HAP-1 (cell line): ENCODE data around the gene PTGS1.

ENCODE experiments used
- DNase-seq, 2 experiments: peaks; one replicate each; pipeline ENCODE4 v3.0.0-alpha.2; 2016 to 2020; ENCODE audit warnings: low spot score in 2 of 2
- H3K27me3 ChIP-seq: fragments of 250-450 bp; sonication (Bioruptor Pico); 2 replicates; pipeline ENCODE4 v1.5.1; 2020; ENCODE audit warnings: low read depth, mild to moderate bottlenecking, moderate library complexity
- H3K36me3 ChIP-seq: fragments of 250-450 bp; sonication (Bioruptor Pico); replicated peaks from 2 replicates; pipeline ENCODE4 v1.5.1; 2020; ENCODE audit warnings: mild to moderate bottlenecking
- H3K4me1 ChIP-seq: fragments of 250-450 bp; sonication (Bioruptor Pico); 2 replicates; pipeline ENCODE4 v1.5.1; 2020; ENCODE audit warnings: mild to moderate bottlenecking
- H3K4me3 ChIP-seq: fragments of 250-450 bp; sonication (Bioruptor Pico); 2 replicates; pipeline ENCODE4 v1.5.1; 2020; ENCODE audit warnings: mild to moderate bottlenecking, moderate library complexity
- H3K9me3 ChIP-seq: fragments of 250-450 bp; sonication (Bioruptor Pico); 2 replicates; pipeline ENCODE4 v1.5.1; 2020; ENCODE audit warnings: mild to moderate bottlenecking, moderate library complexity
- in situ Hi-C: fragments of 300-500 bp; cut with MboI; formaldehyde crosslinking; loops from 3 replicates; pipeline ENCODE4 v1.14.3; 2020; ENCODE audit warnings: low sequenced_read_pairs, inconsistent platforms, mixed read lengths

The PTGS1 gene

DNA sequence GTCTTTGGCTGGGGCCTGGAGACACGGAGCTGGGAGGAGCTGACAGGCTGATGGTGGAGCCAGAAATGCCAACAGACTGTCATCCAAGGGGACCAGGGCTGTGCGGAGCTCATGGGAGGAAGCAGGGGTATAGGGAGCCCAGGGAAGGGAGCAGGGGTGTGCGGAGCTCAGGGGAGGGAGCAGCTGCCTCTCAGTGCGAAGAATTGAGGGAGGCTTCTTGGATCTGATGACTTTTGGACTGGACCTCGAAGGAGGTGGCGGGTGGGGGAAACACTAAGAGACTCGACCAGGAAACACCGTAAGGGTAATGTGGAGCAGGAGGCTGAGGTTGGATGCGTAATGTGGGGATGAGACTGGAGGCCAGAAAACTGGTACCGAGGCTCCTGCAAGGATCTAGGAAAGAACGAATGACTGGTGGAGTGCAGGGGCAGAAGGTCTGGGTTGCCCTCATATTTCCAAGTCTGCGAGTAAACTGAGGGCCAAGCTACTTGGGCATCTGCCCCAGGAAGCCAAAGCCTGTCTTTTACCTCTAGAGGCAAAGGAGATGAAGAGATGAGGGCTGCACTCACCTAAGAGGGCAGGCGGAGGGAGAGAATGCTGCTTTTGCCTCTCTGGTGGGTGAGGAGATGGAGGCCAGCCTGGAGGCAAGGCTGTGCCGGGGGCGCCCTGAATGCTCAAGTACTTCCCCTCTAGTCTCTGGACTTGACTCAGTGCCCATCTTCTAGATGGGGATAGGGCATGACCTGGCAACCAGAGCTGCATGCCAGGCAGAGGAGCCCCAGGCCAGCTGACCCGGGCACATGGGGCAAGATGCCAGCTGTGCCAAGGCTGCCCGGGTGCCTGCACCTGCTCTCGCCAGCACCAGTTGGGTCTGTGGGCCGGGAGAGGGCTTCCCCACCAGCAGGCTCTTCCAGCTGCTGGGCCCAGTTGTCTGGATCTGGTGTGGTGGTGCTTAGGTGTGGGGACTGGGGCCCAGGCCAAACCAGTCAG is 2.3 kb downstream of the PTGS1 start:
- in situ Hi-C loops: loop anchor here (10.0 kb wide), 1 partner anchor 432 kb away; the partner anchor contains the start of gene OR1K1
- no peak for DNase-seq
- Histone ChIP-seq H3K27me3 (no peaks in the 10 kb centered on the region; the same call in 1 of the 2 replicates), H3K36me3 (no peaks in the 10 kb centered on the region), H3K9me3 (no peaks in the 10 kb centered on the region), H3K4me1 (0 out of 2 replicates have a peak, but pooled peaks cover 4% of the 10 kb centered on the region), H3K4me3 (no peak overlapping the region)

DNA sequence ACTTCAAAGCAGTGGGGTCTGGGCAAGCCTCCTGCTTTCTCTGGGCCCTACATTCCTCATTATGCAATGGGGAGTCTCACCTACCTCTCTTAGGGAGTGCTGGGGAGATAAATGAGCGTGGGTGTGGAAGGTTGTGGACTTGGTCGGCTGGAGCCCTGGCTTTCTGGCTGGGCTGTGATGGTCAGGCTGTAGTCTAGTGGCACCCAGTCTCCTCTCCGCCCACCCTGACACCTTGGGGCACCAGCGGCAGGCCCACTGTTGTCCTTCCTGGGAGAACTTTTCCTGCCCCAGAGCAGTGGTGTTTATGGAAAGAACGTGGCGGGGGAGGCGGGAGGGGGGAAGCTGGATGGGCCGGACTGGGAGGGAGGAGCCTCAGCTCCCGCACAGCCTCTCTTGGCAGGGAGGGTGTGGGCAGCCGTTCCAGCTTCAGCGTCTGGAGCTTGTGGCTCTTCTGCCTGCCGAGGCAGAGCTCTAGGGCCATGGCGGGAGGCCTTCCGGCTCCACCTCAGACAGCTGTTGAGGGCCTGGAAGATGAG is 4.1 kb downstream of the PTGS1 start:
- peak in 1 of 2 experiments; percentile 32 for DNase-seq
- no peaks in the 10 kb centered on the region for H3K36me3 ChIP-seq
- no peaks in the 10 kb centered on the region; the same call in 1 of the 2 replicates for H3K27me3 ChIP-seq
- in situ Hi-C loops: loop anchor here (10.0 kb wide), 1 partner anchor 430 kb away; the partner anchor contains the start of gene OR1K1
- no peaks in the 10 kb centered on the region for H3K9me3 ChIP-seq
- H3K4me1 ChIP-seq: 0 out of 2 replicates have a peak, but pooled peaks cover 4% of the 10 kb centered on the region
- no peak overlapping the region for H3K4me3 ChIP-seq

DNA sequence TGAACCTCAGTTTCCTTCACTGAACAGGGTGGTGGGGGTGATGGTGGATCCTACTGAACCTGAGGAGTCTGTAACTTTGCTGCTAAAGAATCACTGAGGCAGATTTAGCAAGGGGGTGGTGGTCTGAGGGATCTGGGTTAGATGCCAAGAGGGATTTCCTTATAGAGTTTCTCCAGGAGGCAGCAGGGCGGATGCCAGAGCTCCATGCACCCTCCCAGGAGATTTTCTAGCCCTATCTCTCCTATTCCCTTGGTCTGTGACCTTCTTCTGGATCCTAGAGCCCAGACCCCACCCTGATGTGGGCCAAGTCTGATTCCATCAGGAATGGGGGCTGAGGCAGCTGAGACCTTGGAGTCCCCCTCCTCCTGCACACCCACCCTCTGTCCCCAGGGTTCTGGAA is 6.0 kb downstream of the PTGS1 start:
- Histone ChIP-seq H3K4me1 (no peaks in the 10 kb centered on the region), H3K27me3 (no peaks in the 10 kb centered on the region), H3K9me3 (no peaks in the 10 kb centered on the region), H3K36me3 (no peaks in the 10 kb centered on the region), H3K4me3 (no peak overlapping the region)
- in situ Hi-C loops: loop anchor here (10.0 kb wide), 1 partner anchor 428 kb away; the partner anchor contains the start of gene OR1K1
- no peak for DNase-seq

DNA sequence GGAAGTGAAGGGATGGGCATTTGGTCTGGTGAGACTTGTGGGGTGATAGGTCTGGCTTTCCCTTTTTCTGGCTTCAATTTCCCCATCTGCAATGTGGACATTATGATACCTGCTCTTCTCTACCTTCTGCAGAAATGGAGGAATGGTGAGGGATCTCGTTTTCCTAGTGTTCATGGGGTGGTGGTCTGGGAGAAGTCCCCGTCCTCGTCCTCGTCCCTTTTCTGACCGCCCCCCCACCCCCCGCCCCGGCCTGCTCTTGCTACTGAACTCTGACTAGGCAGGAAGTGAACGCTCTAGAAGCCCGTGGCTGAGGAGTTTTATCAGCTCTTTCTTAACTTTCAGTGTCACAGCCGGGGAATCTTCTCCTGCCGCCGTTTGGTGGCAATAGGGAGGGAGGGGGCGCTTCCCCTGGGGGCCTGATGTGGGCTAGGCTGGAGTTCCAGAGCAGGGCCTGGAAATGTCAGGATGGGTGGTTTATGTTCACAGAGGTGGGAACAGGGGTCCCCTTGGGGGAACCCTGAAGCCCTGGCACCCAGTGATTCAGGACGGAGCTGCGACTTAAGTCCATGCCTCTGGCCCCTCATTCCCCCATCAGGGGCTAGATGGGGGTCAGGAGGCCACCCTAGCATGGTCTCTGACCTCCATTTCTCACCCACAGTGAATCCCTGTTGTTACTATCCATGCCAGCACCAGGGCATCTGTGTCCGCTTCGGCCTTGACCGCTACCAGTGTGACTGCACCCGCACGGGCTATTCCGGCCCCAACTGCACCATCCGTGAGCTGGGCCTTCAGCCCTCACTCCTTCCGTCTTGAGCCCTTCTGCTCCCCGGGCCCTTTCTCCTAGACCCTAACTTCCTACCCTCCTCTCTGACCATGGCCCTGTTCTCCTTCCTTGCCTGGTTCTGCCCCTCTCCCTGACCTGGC is 6.7 kb downstream of the PTGS1 start:
- Histone ChIP-seq H3K4me3 (no peak overlapping the region), H3K36me3 (no peaks in the 10 kb centered on the region), H3K9me3 (no peaks in the 10 kb centered on the region), H3K27me3 (no peaks in the 10 kb centered on the region), H3K4me1 (no peaks in the 10 kb centered on the region)
- in situ Hi-C loops: loop anchor here (10.0 kb wide), 1 partner anchor 427 kb away; the partner anchor contains the start of gene OR1K1
- no peak for DNase-seq

DNA sequence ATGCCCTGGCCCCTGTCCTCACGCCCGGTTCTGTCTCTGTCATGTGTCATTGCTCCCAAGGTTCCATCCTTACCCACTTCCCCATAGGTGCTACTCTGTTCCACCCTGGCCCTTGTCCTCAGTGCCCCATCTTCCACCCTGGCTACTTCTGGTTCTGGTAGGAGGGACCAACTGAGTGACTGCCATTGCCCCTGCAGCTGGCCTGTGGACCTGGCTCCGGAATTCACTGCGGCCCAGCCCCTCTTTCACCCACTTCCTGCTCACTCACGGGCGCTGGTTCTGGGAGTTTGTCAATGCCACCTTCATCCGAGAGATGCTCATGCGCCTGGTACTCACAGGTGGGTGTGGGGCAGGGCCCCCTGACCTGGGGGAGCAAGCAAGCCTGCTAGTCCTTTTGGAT is 7.4 kb downstream of the PTGS1 start:
- Histone ChIP-seq H3K4me3 (no peak overlapping the region), H3K9me3 (no peaks in the 10 kb centered on the region), H3K4me1 (no peaks in the 10 kb centered on the region), H3K27me3 (no peaks in the 10 kb centered on the region), H3K36me3 (no peaks in the 10 kb centered on the region)
- no peak for DNase-seq
- in situ Hi-C loops: loop anchor here (10.0 kb wide), 1 partner anchor 427 kb away; the partner anchor contains the start of gene OR1K1

DNA sequence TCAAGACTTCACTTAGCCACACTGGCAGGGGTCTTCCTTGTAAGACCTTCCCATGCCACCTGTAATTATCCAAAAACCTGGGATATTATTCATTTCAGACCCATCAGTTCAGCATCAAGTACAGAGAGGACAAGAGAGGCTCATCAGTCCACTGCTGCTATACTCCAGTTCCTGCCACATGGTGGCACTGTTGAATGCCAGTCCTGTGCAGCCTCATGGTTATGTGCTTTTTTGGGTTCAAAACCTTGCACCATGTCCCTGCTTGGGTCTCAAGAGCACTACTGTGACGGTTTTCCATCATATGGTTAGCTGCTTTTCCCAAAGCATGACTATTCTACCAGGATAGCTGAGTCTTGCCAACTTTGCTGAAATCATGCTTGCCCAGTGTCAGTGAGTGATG is 8.5 kb downstream of the PTGS1 start:
- no peak for DNase-seq
- Histone ChIP-seq H3K9me3 (no peaks in the 10 kb centered on the region), H3K36me3 (no peaks in the 10 kb centered on the region), H3K27me3 (no peaks in the 10 kb centered on the region), H3K4me1 (no peaks in the 10 kb centered on the region), H3K4me3 (no peak overlapping the region)
- in situ Hi-C loops: loop anchor here (10.0 kb wide), 1 partner anchor 425 kb away; the partner anchor contains the start of gene OR1K1

DNA sequence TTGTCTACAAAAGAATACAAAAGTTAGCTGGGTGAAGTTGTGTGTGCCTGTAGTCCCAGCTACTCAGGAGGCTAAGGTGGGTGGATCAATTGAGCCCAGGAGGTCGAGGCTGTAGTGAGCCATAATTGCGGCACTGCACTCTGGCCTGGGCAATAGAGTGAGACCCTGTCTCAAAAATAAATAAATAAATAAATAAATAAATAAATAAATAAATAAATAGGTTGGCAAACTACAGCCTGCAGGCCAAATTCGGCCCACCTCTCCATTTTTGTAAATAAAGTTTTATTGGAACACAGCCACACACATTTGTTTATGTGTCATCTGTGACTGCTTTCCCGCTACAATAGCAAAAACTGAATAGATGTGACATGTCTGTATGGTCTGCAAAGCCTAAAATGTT is 9.5 kb downstream of the PTGS1 start:
- Histone ChIP-seq H3K4me3 (no peak overlapping the region), H3K4me1 (no peaks in the 10 kb centered on the region), H3K36me3 (no peaks in the 10 kb centered on the region), H3K27me3 (no peaks in the 10 kb centered on the region), H3K9me3 (no peaks in the 10 kb centered on the region)
- DNase-seq: no peak
- in situ Hi-C loops: no loop called here

DNA sequence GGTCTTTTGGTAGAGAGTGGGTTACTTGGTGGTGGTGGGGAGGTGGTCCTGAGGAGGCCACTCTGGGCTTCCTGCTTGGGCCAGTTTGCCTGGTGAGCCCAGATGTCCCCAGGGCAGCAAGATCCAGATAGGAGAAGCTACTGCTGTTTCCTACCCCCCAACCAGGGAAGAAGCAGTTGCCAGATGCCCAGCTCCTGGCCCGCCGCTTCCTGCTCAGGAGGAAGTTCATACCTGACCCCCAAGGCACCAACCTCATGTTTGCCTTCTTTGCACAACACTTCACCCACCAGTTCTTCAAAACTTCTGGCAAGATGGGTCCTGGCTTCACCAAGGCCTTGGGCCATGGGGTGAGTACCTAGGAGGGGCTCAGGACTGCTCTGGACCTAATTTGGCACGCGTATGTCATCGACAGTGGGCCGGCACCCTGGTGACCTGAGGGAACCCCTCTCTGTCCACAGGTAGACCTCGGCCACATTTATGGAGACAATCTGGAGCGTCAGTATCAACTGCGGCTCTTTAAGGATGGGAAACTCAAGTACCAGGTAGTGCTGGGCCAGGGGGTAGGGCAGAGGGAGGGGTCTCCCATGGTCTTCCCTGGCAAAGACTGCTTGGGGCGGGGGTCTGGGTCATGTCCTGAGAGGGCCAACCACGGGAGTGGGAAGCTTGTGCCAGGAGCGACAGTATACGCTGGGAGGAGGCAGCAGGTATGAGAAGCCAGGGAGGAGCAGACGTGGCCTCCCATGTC is 10.6 kb downstream of the PTGS1 start:
- in situ Hi-C loops: no loop called here
- no peaks in the 10 kb centered on the region for H3K27me3 ChIP-seq
- H3K36me3 ChIP-seq: no peaks in the 10 kb centered on the region
- DNase-seq: no peak
- H3K4me1 ChIP-seq: no peaks in the 10 kb centered on the region
- no peaks in the 10 kb centered on the region for H3K9me3 ChIP-seq
- H3K4me3 ChIP-seq: no peak overlapping the region

DNA sequence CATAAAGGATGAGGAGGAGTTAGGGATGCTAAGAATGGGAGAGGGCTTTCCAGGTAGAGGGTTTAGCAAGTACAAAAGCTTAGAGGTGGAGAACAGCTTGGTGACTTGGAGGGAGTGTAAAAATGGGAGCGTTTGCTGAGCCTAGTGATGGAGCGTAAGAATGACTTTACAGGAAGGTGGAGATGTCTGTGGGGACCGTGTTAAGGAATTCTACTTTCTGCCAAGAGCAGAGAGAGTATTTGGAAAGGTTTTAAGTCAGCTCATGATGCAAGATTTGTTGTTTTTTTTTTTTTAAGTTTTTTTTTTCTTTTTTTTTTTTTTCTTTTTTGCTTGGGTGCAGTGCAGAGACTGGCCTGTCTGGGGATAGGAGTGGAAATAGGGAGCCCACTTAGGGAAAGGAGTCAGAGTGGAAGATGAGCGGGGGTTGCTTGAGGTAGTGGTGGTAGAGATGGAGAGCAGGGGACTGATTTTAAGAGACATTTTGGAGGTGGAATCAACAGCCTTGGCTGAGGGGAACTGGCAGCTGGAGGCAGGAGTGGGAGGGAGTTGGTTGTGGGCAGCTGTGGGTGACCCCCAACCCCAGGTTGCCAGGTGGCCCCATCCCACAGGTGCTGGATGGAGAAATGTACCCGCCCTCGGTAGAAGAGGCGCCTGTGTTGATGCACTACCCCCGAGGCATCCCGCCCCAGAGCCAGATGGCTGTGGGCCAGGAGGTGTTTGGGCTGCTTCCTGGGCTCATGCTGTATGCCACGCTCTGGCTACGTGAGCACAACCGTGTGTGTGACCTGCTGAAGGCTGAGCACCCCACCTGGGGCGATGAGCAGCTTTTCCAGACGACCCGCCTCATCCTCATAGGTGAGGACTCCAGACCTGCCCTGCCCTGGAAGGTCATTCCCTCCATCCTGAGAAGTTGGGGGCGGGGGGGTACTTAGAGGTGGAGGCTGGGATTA is 12.4 kb downstream of the PTGS1 start:
- Histone ChIP-seq H3K4me3 (no peak overlapping the region), H3K9me3 (no peaks in the 10 kb centered on the region), H3K36me3 (no peaks in the 10 kb centered on the region), H3K27me3 (no peaks in the 10 kb centered on the region), H3K4me1 (no peaks in the 10 kb centered on the region)
- no peak for DNase-seq
- in situ Hi-C loops: no loop called here

DNA sequence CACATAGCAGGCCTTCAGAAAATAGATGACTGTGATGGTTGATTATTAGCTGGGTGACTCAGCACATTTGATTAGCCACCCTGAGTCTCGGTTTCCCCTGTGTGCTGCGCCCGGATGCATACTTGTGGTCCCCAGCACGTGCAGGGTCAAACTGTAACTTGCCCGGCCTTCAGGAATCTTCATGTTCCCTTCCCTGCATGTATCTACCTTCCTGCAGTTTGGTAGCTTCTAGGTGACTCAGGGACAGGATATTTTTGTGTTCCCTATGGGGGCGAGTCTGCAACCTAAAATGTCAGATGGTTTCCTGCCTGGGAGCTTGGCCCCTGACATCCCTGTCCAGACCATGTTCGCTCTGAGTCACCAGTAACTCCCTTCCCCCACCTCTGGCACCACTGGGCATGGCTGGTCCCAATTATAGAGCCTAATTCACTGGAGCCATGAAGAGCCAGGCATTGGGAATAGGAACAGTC is 13.2 kb downstream of the PTGS1 start:
- H3K4me3 ChIP-seq: no peak overlapping the region
- H3K36me3 ChIP-seq: no peaks in the 10 kb centered on the region
- H3K9me3 ChIP-seq: no peaks in the 10 kb centered on the region
- DNase-seq: no peak
- in situ Hi-C loops: no loop called here
- H3K27me3 ChIP-seq: no peaks in the 10 kb centered on the region
- no peaks in the 10 kb centered on the region for H3K4me1 ChIP-seq

DNA sequence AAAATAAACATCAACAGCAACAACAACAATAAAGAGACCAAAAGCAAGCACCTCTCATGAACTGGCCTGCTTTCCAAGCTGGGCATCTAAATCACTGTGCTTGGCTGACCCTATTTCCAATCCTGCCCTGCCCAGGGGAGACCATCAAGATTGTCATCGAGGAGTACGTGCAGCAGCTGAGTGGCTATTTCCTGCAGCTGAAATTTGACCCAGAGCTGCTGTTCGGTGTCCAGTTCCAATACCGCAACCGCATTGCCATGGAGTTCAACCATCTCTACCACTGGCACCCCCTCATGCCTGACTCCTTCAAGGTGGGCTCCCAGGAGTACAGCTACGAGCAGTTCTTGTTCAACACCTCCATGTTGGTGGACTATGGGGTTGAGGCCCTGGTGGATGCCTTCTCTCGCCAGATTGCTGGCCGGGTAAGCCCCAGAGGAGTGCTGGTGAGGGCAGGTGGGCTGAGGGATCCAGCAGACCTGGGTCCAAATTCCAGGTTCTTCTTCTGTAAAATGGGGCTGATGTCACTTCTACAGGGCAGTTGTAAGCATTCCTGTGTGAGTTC is 15.6 kb downstream of the PTGS1 start:
- Histone ChIP-seq H3K4me1 (no peaks in the 10 kb centered on the region), H3K9me3 (no peaks in the 10 kb centered on the region), H3K4me3 (no peak overlapping the region), H3K36me3 (no peaks in the 10 kb centered on the region), H3K27me3 (no peaks in the 10 kb centered on the region)
- DNase-seq: no peak
- in situ Hi-C loops: no loop called here

DNA sequence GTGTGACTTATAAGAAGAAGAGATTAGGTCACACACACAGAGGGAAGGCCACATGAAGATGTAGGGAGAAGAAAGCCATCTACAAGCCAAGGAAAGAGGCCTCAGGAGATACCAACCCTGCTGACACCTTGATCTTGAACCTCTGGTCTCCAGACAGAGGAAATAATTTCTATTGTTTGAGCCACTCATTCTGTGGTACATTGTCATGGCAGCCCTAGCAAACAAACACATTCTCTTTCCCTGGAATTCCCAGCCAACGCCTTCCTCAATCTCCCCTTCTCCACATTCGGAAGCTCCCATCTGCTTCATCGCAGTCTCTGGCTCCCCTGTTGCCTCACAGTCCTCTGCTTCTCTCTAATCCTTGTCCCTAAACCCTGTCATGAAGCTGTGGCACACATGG is 16.7 kb downstream of the PTGS1 start:
- no peaks in the 10 kb centered on the region for H3K4me1 ChIP-seq
- H3K36me3 ChIP-seq: no peaks in the 10 kb centered on the region
- in situ Hi-C loops: no loop called here
- no peaks in the 10 kb centered on the region for H3K9me3 ChIP-seq
- no peak for DNase-seq
- H3K4me3 ChIP-seq: no peak overlapping the region
- H3K27me3 ChIP-seq: no peaks in the 10 kb centered on the region
